Sigmoid colon (tissue), 7 donors: ENCODE data around the gene NOXO1. TPM values are rescaled to one million over a fixed set of nuclear protein-coding genes. Genes with fewer than 3 reads are reported as not detected.
"Not testable (repeated sequence)": the region's sequence is repeated elsewhere in the genome, so short reads cannot be mapped to it uniquely, and the experiment has no call there.

Experiments
- DNase-seq: peaks from one replicate; pipeline ENCODE4 v3.0.0-alpha.2; 2019
- H3K27ac ChIP-seq, 4 donors: fragments of 200-600 bp; sonication (generic); one replicate each; pipeline ENCODE4 v1.5.1; 2016 to 2019; ENCODE audit warnings: mild to moderate bottlenecking in 1 of 4
- H3K27me3 ChIP-seq, 3 donors: fragments of 200-600 bp; sonication (generic); one replicate each; pipeline ENCODE4 v1.5.1; 2019; ENCODE audit warnings: mild to moderate bottlenecking in 1 of 3
- H3K36me3 ChIP-seq, 4 donors: fragments of 200-600 bp; sonication (generic); one replicate each; pipeline ENCODE4 v1.5.1; 2016 to 2019
- H3K4me1 ChIP-seq, 4 donors: fragments of 200-600 bp; sonication (generic); one replicate each; pipeline ENCODE4 v1.5.1; 2017 to 2019
- H3K4me3 ChIP-seq, 4 donors: fragments of 200-600 bp; sonication (generic); one replicate each; pipeline ENCODE4 v1.5.1; 2017 to 2019; ENCODE audit warnings: mild to moderate bottlenecking in 2 of 4, moderate library complexity in 1 of 4
- H3K9me3 ChIP-seq, 4 donors: fragments of 200-600 bp in 3 of 4; sonication (generic) in 3 of 4; one replicate each; pipeline versions ENCODE4 v1.5.1 to v1.6.1; 2013 to 2019
- EP300 ChIP-seq, 4 donors: sonication (generic); formaldehyde crosslinking; IDR thresholded peaks; one replicate each; pipeline ENCODE4 v1.6.1; 2017; ENCODE audit warnings: antibody characterized with exemption in 4 of 4
- POLR2A ChIP-seq, 2 donors: fragments of 450-650 bp; IDR thresholded peaks; one replicate each; pipeline ENCODE4 v1.6.1; 2016; ENCODE audit warnings: antibody characterized with exemption in 2 of 2, mild to moderate bottlenecking in 2 of 2, moderate library complexity in 2 of 2
- POLR2AphosphoS5 ChIP-seq, 4 donors: sonication (generic); formaldehyde crosslinking; IDR thresholded peaks; one replicate each; pipeline ENCODE4 v1.6.1; 2017; ENCODE audit warnings: antibody characterized with exemption in 4 of 4
- WGBS, 2 donors: extraction: QIAGEN DNeasy Blood & Tissue Kit; methylation state at CpG; one replicate each; pipeline ENCODE4 v1.1.7; 2013; 5-methylcytosine and 5-hydroxymethylcytosine counted together
- intact Hi-C: fragments of 100-400 bp; cut with DNase I; formaldehyde crosslinking; loops from one replicate; pipeline ENCODE4 v1.15.1; 2023
- polyA plus RNA-seq, 3 donors: library from polyadenylated mRNA; stranded (reverse); fragments of 200-250 nt; gene quantifications; one replicate each; pipeline ENCODE4 v1.2.3, GENCODE V29; 2013
- total RNA-seq, 4 donors: library from RNA; depleted of rRNA; stranded (reverse); fragments of >200 nt; gene quantifications; one replicate each; pipeline ENCODE4 v1.1.0, GENCODE V29; 2016
- TF ChIP-seq, protein P1 (sequence below), 4 experiments: fragments of 450-650 bp in 3 of 4; fragments of 200-600 bp in 1 of 4; IDR thresholded peaks; one replicate each; pipeline ENCODE4 v1.5.1; 2016 to 2019; ENCODE audit warnings: antibody characterized with exemption in 4 of 4, mild to moderate bottlenecking in 3 of 4, moderate library complexity in 2 of 4
- donor health status: healthy with polysubstance abuse.
- donor health status: Bipolar disorder and iron deficiency.
- donor health status: healthy.

NOXO1 gene
- total and polyA plus RNA-seq, 7 donors = 13.8 to 47.3 (median 15.0) TPM; not detected in 4

DNA sequence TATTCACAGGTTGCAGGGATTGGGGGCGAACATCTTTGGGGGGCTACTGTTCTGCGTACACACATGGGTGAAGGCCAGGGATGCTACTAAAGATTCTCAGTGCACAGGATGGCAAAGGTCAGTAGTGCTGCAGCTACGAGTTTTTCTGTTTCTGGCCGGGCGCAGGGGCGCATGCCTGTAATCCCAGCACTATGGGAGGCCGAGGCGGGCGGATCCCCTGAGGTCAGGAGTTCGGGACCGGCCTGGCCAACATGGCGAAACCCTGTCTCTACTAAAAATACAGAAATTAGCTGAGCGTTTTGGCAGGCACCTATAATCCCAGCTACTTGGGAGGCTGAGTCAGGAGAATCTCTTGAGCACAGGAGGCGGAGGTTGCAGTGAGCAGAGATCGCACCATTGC lies 32.3 kb upstream of the NOXO1 start:
- intact Hi-C loops = no loop called here
- DNase-seq = no peak
- WGBS, 2 donors = 94% methylated on average over 15 of the region's 15 CpGs

DNA sequence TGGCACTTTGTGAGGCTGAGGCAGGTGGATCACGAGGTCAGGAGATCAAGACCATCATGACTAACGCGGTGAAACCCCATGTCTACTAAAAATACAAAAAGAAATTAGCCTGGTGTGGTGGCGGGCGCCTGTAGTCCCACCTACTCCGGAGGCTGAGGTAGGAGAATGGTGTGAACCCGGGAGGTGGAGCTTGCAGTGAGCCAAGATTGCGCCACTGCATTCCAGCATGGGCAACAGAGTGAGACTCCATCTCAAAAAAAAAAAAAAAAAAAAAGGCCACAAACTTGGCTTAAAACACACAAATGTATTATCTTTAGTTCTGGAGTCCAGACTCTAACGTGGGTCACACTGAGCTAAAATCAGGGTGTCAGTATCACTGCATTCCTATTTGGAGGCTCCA lies 30.5 kb upstream of the NOXO1 start:
- intact Hi-C loops, DNase-seq, H3K4me3 ChIP-seq, H3K36me3 ChIP-seq, H3K9me3 ChIP-seq, H3K27me3 ChIP-seq, H3K27ac ChIP-seq: not testable (repeated sequence)
- peaks cover 0 to 37% (median 31%) of the 10 kb centered on the region in 4 donors for H3K4me1 ChIP-seq
- WGBS, 2 donors = 89 to 91% methylated on average over 9 of the region's 9 CpGs

More for the DNA sequence above, 32.3 kb upstream of the NOXO1 start:
- peaks cover 0 to 19% (median 13%) of the 10 kb centered on the region in 4 donors for H3K4me1 ChIP-seq
- TF ChIP-seq, protein P1, sequence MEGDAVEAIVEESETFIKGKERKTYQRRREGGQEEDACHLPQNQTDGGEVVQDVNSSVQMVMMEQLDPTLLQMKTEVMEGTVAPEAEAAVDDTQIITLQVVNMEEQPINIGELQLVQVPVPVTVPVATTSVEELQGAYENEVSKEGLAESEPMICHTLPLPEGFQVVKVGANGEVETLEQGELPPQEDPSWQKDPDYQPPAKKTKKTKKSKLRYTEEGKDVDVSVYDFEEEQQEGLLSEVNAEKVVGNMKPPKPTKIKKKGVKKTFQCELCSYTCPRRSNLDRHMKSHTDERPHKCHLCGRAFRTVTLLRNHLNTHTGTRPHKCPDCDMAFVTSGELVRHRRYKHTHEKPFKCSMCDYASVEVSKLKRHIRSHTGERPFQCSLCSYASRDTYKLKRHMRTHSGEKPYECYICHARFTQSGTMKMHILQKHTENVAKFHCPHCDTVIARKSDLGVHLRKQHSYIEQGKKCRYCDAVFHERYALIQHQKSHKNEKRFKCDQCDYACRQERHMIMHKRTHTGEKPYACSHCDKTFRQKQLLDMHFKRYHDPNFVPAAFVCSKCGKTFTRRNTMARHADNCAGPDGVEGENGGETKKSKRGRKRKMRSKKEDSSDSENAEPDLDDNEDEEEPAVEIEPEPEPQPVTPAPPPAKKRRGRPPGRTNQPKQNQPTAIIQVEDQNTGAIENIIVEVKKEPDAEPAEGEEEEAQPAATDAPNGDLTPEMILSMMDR (IDR thresholded peaks at IDR 0.05) = no peak
- TF ChIP-seq POLR2A (IDR thresholded peaks at IDR 0.05) (no peak), POLR2AphosphoS5 (IDR thresholded peaks at IDR 0.05) (no peak), EP300 (IDR thresholded peaks at IDR 0.05) (no peak)
- H3K9me3 ChIP-seq = no peaks in the 10 kb centered on the region
- H3K4me3 ChIP-seq = no peak overlapping the region
- peaks cover 0 to 8% (median 8%) of the 10 kb centered on the region in 3 donors for H3K27me3 ChIP-seq
- H3K27ac ChIP-seq = no peak overlapping the region
- no peaks in the 10 kb centered on the region for H3K36me3 ChIP-seq

DNA sequence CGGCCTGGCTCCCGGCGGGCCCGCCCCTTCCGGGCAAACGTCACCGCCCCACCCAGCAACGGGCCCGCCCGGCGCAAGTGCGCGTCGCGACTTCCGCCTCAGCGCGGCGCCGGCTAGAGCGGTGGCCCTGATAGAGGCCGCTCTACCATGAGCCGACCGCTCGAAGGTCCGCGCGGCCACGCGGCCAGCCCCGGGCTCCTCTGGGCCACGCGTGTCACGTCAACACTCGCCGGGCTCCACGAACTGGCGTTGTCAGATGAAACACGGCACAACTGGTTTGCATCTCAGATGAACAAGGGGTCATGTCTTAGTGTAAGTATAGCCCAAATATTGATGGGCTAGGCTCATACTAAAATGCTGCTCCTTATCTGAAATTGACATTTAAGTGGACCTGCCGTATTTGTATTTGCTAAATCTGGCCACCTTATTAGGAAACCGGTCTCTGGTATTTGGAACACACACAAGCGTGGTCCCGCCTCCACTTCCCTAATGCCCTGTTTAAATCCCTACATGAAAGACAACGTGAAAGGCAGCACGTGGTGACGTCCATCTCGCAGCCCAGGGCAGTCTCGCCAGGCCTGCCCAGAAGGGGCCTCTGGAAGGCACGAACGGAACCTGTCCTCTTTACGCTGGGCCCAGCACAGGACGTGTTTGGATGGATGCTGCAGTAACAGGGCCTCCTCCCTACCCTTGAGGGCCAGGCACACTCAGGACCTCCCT lies 28.7 kb upstream of the NOXO1 start, which contains the start of gene ZNF598:
TSS of gene ZNF598 (minus strand) at position 31 of the 720 bp plus-strand sequence.
- H3K4me3 ChIP-seq = peak within 1 kb of the TSS; percentile 55 to 99 (median 77)
- peak within 1 kb of the TSS; percentile 78 to 97 (median 92) for H3K27ac ChIP-seq
- 2 to 4% methylated on average over 52 of the region's 52 CpGs for WGBS, 2 donors
- H3K4me1 ChIP-seq = peaks cover 0 to 54% (median 46%) of the 10 kb centered on the region in 4 donors
- H3K36me3 ChIP-seq = no peaks in the 10 kb centered on the region
- DNase-seq = peak; percentile 91
- intact Hi-C loops = no loop called here
- H3K27me3 ChIP-seq = no peaks in the 10 kb centered on the region
- TF ChIP-seq POLR2AphosphoS5 (IDR thresholded peaks at IDR 0.05) (peak; percentile 85 to 96 (median 92)), EP300 (IDR thresholded peaks at IDR 0.05) (no peak), POLR2A (IDR thresholded peaks at IDR 0.05) (peak; percentile 92 to 95)
- TF ChIP-seq, protein P1 (IDR thresholded peaks at IDR 0.05) = no peak
- no peaks in the 10 kb centered on the region for H3K9me3 ChIP-seq

DNA sequence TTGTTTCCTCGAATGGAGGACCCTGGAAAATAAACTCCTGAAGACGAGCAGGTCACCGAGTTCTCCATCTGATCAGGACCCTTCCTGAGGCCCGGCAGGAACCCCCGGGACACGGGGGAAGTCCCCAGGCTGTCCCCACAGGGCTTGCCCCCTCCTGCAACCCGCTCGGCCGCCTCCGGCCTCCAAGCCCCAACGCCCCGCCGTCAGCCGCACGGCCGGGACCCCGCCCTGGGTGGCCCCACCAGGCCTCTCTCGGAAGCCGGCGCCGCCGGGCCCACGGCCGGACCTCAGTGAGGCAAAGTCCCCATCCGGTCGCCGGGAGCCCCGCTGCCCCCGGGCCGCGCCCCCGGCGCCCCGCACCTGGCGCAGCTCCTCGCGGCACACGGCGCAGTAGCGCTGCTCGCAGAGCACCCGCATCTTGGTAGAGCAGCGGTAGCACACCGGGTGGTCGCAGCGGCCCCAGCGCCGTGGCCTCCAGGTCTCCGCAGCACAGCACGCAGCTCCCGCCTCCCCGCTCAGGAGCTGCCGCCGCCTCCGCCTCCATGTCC lies 28.0 kb upstream of the NOXO1 start:
- intact Hi-C loops = no loop called here

More for the DNA sequence above, 28.0 kb upstream of the NOXO1 start:
- Histone ChIP-seq H3K27ac (peak overlapping the region; percentile 78 to 97 (median 92)), H3K4me1 (peaks cover 0 to 62% (median 53%) of the 10 kb centered on the region in 4 donors), H3K27me3 (no peaks in the 10 kb centered on the region), H3K9me3 (no peaks in the 10 kb centered on the region), H3K36me3 (no peaks in the 10 kb centered on the region), H3K4me3 (peak overlapping the region; percentile 55 to 99 (median 77))
- TF ChIP-seq POLR2A (IDR thresholded peaks at IDR 0.05) (no peak), POLR2AphosphoS5 (IDR thresholded peaks at IDR 0.05) (no peak), EP300 (IDR thresholded peaks at IDR 0.05) (no peak)
- TF ChIP-seq, protein P1 (IDR thresholded peaks at IDR 0.05) = no peak
- DNase-seq = no peak
- WGBS, 2 donors = 1% methylated on average over 55 of the region's 55 CpGs
